Vagina (tissue), 2 donors: Measurements from ENCODE around the gene F10.

ENCODE experiments used
- POLR2A ChIP-seq, 2 donors: fragments of 450-650 bp; IDR thresholded peaks; one replicate each; pipeline ENCODE4 v1.6.1; 2017; ENCODE audit warnings: antibody characterized with exemption in 2 of 2, mild to moderate bottlenecking in 2 of 2, moderate library complexity in 2 of 2
- POLR2AphosphoS5 ChIP-seq, 2 donors: sonication (generic); formaldehyde crosslinking; IDR thresholded peaks; one replicate each; pipeline ENCODE4 v1.9.0; 2017; ENCODE audit warnings: antibody characterized with exemption in 2 of 2, mild to moderate bottlenecking in 2 of 2, low read depth in 1 of 2; ENCODE audit not compliant: insufficient read depth in 1 of 2
- TF ChIP-seq, protein P1 (sequence below), 3 experiments: fragments of 450-650 bp in 2 of 3; fragments of 200-600 bp in 1 of 3; sonication (generic) in 1 of 3; IDR thresholded peaks; one replicate each; pipeline ENCODE4 v1.5.1; 2017 to 2019; ENCODE audit warnings: antibody characterized with exemption in 3 of 3, mild to moderate bottlenecking in 2 of 3, moderate library complexity in 2 of 3

DNA sequence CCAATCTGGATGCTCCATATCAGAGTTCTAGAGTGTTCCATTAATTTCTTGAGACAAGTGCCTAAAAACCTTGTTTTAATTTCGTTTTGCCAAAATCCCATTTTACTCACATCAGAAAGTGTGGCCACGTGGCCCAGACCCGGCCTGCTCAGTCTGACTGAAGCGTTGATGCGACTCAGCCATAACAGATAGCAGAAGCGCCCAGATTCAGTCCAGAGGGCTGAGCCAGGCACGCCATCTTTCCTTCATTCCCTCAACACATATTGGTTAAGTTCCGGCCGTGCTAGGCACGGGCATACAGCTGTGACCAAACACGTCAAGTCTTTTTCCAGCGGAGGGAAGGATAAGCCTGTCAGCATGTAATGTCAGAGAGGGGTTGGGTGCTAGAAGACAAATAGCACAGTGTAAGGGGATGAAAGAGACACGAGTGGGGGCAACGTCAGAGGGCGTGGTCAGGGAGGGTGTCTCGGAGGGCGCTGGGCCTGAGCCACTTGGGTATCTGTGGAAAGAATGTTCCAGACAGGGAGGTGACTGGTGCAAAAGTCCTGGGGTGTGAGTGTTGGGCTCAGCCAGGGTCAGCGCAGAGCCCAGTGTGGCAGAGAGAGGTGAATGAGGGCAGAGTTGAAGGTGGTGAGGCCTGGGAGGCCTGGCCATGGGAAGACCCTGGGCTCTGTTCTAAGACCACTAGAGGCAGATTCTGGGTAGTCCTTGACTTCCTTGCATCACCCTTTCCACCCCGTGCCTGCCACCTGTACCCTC, 3.1 kb downstream of the F10 start:
- TF ChIP-seq, protein P1, sequence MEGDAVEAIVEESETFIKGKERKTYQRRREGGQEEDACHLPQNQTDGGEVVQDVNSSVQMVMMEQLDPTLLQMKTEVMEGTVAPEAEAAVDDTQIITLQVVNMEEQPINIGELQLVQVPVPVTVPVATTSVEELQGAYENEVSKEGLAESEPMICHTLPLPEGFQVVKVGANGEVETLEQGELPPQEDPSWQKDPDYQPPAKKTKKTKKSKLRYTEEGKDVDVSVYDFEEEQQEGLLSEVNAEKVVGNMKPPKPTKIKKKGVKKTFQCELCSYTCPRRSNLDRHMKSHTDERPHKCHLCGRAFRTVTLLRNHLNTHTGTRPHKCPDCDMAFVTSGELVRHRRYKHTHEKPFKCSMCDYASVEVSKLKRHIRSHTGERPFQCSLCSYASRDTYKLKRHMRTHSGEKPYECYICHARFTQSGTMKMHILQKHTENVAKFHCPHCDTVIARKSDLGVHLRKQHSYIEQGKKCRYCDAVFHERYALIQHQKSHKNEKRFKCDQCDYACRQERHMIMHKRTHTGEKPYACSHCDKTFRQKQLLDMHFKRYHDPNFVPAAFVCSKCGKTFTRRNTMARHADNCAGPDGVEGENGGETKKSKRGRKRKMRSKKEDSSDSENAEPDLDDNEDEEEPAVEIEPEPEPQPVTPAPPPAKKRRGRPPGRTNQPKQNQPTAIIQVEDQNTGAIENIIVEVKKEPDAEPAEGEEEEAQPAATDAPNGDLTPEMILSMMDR (IDR thresholded peaks at IDR 0.05) = no peak
- TF ChIP-seq POLR2A (IDR thresholded peaks at IDR 0.05) = no peak
- no peak for TF ChIP-seq POLR2AphosphoS5 (IDR thresholded peaks at IDR 0.05; ENCODE audit: insufficient read depth in 1 of 2, low read depth in 1 of 2)
